ENCODE data around the gene LRRC14B. TPM values are rescaled to one million over a fixed set of nuclear protein-coding genes. Genes with fewer than 3 reads are reported as not detected.
A peak's percentile ranks its signal among the peaks of the same experiment; 100 is the strongest.

Gene LRRC14B
- total RNA-seq, result not detected in 3 replicates
- long read RNA-seq, result 0 reads

- Mint-ChIP-seq H3K27me3 (ENCODE audit: low read depth) (no peaks in the 10 kb centered on the region), H3K36me3 (ENCODE audit: low read depth) (no peaks in the 10 kb centered on the region), H3K9me3 (ENCODE audit: low read depth) (no peaks in the 10 kb centered on the region), H3K27ac (ENCODE audit: unreplicated experiment) (no peak within 1 kb of the TSS), H3K4me3 (ENCODE audit: unreplicated experiment) (no peak within 1 kb of the TSS), H3K4me1 (ENCODE audit: low read depth) (peaks cover 7% of the 10 kb centered on the region)
- DNase-seq (ENCODE audit: low spot score), result no peak
- TF ChIP-seq CTCF (IDR thresholded peaks at IDR 0.05), result no peak
Measured at GRCh38 chr5:191036-191948, at the start of gene LRRC14B. Gene LRRC14B, plus strand, starts transcription at chr5:191495. Its CDS starts 44 bp downstream, at chr5:191539.

GRCh38 chr5:141761-142160 lies 49.5 kb upstream of the LRRC14B start:
- Mint-ChIP-seq H3K4me1 (ENCODE audit: low read depth) (no peaks in the 10 kb centered on the region), H3K9me3 (ENCODE audit: low read depth) (peaks cover 1% of the 10 kb centered on the region), H3K27me3 (ENCODE audit: low read depth) (peaks cover 8% of the 10 kb centered on the region), H3K27ac (ENCODE audit: unreplicated experiment) (no peak overlapping the region), H3K36me3 (ENCODE audit: low read depth) (peaks cover 6% of the 10 kb centered on the region), H3K4me3 (ENCODE audit: unreplicated experiment) (no peak overlapping the region)
- no peak for TF ChIP-seq CTCF (IDR thresholded peaks at IDR 0.05)
- no peak for DNase-seq (ENCODE audit: low spot score)

GRCh38 chr5:142246-142810 lies 49.0 kb upstream of the LRRC14B start:
- DNase-seq (ENCODE audit: low spot score), result no peak
- peaks cover 10% of the 10 kb centered on the region for H3K36me3 Mint-ChIP-seq (ENCODE audit: low read depth)
- TF ChIP-seq CTCF (IDR thresholded peaks at IDR 0.05), result peak; percentile 22
- H3K27me3 Mint-ChIP-seq (ENCODE audit: low read depth), result peaks cover 8% of the 10 kb centered on the region
- H3K4me3 Mint-ChIP-seq (ENCODE audit: unreplicated experiment), result no peak overlapping the region
- no peak overlapping the region for H3K27ac Mint-ChIP-seq (ENCODE audit: unreplicated experiment)
- no peaks in the 10 kb centered on the region for H3K4me1 Mint-ChIP-seq (ENCODE audit: low read depth)
- peaks cover 7% of the 10 kb centered on the region for H3K9me3 Mint-ChIP-seq (ENCODE audit: low read depth)

DNA sequence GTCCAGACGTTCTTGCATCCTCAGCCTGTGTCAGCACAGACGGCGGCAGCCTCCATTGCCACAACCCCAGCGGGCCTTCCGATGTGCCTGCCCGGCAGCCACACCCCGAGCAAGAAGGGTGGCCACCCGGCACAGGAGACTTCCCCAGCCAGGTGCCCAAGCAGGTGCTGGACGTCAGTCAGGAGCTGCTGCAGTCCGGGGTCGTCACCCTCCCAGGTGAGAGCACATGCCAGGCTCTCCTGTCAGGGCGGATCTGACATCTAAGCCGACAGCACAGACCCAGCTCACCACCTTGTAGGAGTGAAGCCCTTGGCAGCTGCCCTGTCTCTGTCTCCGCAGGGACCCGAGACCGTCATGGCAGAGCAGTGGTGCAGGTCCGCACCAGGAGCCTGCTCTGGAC lies 48.3 kb upstream of the LRRC14B start:
- Mint-ChIP-seq H3K9me3 (ENCODE audit: low read depth) (peaks cover 14% of the 10 kb centered on the region), H3K27me3 (ENCODE audit: low read depth) (peaks cover 8% of the 10 kb centered on the region), H3K27ac (ENCODE audit: unreplicated experiment) (no peak overlapping the region), H3K4me1 (ENCODE audit: low read depth) (no peaks in the 10 kb centered on the region), H3K4me3 (ENCODE audit: unreplicated experiment) (no peak overlapping the region), H3K36me3 (ENCODE audit: low read depth) (peaks cover 16% of the 10 kb centered on the region)
- TF ChIP-seq CTCF (IDR thresholded peaks at IDR 0.05), result no peak
- DNase-seq (ENCODE audit: low spot score), result no peak

DNA sequence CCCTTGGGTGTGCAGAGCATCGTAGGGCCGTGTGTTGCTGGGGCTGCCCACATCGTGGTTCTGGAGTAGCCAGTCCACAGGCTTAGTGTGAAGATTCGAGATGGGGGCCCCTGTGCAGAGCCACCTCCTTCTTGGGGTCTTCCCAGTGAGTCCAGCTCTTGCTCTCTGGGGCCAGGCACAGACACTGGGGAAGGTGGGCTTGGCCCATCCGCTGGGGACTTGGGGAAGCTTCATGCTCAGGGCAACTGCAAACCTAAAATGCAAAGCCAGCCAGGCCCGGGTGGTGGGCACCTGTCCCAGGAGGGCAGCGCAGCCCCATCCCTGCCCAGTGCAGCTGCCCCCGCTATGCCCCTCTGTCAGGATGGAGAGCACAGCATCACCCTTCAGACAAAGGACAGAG lies 46.4 kb upstream of the LRRC14B start:
- Mint-ChIP-seq H3K36me3 (ENCODE audit: low read depth) (peaks cover 16% of the 10 kb centered on the region), H3K27me3 (ENCODE audit: low read depth) (peaks cover 8% of the 10 kb centered on the region), H3K9me3 (ENCODE audit: low read depth) (peaks cover 23% of the 10 kb centered on the region), H3K27ac (ENCODE audit: unreplicated experiment) (no peak overlapping the region), H3K4me3 (ENCODE audit: unreplicated experiment) (no peak overlapping the region), H3K4me1 (ENCODE audit: low read depth) (peaks cover 7% of the 10 kb centered on the region)
- TF ChIP-seq CTCF (IDR thresholded peaks at IDR 0.05), result no peak
- DNase-seq (ENCODE audit: low spot score), result no peak
